GM10847 (cell line): Measurements from ENCODE around the gene AGBL4.

Experiments used
- POLR2A ChIP-seq: IDR thresholded peaks from 2 replicates; pipeline ENCODE4 v1.6.1; 2011; ENCODE audit not compliant: insufficient read length; ENCODE audit errors: extremely low read depth

Gene AGBL4

DNA sequence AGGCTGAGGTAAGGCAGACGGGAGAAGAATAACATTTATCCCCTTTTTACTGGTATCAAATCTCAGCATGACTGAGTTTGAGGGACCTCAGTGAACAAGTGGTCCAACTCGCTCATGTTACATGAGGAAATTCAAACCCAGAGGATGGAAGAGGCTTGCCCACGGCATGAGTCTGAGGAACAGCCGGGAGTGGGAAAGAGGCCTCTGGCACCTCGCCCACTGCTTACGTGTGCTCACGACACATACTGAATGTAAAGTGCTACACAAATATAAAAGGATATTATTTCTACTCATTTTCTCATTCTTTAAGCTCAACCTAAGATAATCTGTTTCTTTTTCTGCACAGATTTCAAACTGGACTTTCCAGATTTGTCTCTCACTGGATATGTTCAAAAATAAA, 1261.8 kb downstream of the AGBL4 start:
- TF ChIP-seq POLR2A: no peak

GRCh38 chr1:48761411-48761810, 1262.3 kb downstream of the AGBL4 start:
- no peak for TF ChIP-seq POLR2A

DNA sequence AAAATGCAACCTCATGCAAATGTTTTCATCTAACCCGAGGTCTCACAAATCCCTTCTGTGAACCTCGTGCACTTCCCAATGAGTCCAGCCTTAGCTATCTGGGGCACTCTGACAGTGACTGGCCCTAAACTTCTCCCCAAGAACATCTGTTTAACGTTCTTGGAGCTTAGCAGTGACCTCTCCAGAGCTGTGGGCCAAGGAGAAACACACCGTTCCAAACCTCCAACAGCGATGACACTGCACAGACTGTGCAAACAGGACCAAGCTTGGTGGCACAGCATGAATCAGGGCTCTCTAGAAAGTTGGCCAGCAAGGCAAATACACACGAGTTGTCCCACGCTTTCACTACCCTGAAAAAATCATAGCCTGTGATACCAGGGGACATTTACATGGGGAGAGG, 1262.9 kb downstream of the AGBL4 start:
- no peak for TF ChIP-seq POLR2A

GRCh38 chr1:48758976-48759375, 1264.8 kb downstream of the AGBL4 start:
- TF ChIP-seq POLR2A: no peak

DNA sequence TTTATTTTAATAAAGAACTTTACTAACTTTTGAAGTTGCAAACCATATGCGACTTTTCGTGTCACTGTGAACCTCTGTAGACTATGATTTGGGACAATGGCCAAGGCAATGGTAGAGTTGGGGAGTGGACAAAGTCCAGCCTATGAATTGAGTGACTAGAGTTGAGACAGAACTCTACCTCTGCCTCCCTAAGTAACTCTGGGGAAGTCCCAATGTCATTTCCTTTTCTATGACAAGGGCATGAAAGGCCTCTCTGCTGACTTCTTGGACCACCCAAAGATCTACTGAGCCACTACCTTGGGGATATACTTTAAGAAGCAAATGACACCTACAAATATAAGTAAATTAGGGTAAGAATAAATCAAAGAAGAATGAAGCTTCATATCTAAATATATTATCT, 1266.4 kb downstream of the AGBL4 start:
- TF ChIP-seq POLR2A: no peak

DNA sequence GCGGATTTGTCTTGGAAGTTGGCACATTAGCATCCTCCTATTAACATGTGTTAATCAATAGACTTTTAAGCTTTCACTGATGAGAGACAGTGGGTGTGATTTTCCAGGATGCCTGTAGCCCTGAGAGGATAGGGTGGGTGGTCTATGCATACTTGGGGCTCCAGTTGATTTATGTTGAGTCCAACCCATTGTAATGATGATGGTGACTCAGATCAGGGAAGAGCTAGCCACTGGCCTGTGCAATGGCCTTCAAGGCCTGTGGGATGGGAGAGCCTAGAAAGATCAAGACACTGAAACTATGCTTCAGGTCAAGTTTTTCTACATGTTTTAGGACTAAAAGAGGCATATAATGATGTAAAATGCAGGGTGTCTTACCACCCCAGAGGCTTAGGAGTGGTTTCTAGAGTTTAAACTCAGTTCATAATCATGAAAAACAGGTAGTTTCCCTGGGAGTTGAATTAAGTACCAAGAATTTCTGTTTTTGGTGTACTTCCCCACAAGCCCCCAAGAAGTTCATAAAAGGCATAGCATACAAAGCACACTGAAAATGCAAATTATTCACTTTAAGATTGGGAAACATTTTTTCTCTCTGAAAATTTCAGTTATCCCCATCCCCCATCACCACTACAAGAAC, 1267.0 kb downstream of the AGBL4 start:
- no peak for TF ChIP-seq POLR2A

DNA sequence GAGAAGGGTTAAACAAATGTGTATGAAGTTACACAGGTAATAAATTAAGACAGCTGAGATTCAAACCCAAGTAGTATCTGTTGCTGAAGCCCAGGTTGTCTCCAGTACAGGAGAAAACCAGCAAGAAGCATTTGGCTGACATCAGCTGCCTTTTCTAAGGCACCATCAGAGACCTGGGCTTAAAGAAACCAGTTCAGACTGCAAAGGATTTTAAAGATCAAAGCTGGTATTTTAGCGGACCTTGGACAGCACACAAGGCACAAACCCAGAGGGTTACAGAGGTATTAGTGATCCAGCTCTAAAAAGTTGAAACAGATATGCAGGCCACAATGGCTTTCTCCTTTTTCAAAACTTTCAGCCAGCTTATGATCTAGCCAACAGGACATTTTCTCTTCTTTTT, 1270.5 kb downstream of the AGBL4 start:
- TF ChIP-seq POLR2A: no peak

GRCh38 chr1:48750109-48750508, 1273.6 kb downstream of the AGBL4 start:
- TF ChIP-seq POLR2A: no peak

DNA sequence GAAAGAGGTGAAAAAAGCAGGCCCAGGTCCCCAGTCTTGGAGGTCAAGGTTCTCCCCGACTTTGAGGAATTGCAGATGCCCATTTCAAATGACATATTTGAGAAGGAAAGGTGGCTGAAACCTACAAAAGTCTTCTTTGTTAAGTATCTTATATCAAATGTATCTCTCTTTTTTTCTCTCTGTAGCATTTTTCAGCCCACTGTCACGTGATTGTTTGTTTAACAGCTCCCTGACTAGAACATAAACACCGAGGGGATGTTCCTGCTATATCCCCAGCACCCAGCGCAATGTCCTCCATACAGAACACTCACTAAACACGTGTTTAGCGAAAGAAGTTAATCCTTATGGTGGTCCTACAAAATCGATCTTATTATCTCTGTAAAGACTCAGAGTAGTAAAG, 1274.7 kb downstream of the AGBL4 start:
- no peak for TF ChIP-seq POLR2A

DNA sequence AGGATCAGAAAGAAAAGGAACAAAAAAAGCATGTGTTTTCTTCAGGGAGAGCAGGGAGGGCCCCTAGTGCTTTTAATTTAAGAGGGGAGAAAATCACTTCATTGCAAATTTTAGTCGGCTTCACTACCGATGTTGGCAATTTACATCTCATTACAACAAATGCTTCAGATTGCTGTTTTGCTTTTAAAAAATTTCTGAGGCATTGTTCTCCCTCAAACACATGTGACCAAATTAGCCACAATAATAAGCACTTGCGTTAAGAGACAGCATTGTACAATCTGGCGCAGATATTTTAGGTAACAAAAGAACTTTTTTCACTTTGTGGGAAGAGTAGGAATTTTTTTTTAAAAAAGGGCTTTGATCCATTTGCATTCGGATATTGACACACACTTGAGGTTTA, 1276.8 kb downstream of the AGBL4 start:
- no peak for TF ChIP-seq POLR2A

- no peak for TF ChIP-seq POLR2A
Measured at GRCh38 chr1:48744032-48744431, 1279.7 kb downstream of the AGBL4 start.

DNA sequence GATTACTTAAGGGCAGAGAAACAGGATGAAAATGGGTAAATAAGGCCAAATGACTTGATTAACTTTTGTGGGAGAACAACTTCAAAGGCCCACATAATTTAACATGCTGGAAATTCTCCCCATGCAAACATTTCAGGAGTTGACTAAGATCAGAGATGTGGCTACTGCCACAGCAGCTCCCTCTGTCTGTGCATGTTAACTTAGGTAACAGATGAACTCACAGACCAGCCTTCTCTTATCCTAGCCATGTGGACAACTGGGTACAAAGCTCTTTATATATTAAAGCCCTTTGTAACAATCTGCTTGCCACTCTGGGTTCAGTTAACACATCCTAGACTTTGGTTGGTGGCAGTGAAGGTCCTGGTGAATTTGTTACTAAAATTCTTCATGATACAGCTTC, 1280.3 kb downstream of the AGBL4 start:
- TF ChIP-seq POLR2A: no peak

- TF ChIP-seq POLR2A: no peak
Measured at GRCh38 chr1:48741380-48741779, 1282.4 kb downstream of the AGBL4 start.

DNA sequence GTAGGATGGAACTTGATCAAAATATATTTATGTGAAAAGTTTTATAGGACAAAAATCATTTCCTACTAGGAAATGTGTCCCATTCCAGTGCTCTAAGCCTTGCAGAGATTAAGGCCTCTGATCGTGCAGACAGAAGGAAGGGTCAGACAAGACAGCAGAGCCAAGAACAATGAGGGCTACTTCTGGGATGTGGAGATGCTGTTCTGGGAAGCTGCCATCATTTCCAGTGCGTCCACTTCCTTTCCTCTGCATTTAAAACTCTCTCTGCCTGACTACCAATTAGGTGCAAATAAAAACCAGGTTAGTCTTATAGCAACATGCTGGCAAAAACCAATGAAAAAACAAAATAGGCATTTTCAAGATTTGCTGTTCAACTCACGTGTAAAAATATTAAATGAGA, 1283.1 kb downstream of the AGBL4 start:
- TF ChIP-seq POLR2A: no peak

- no peak for TF ChIP-seq POLR2A
Measured at GRCh38 chr1:48739091-48739490, 1284.7 kb downstream of the AGBL4 start.

- no peak for TF ChIP-seq POLR2A
Measured at GRCh38 chr1:48738356-48738755, 1285.4 kb downstream of the AGBL4 start.

GRCh38 chr1:48735796-48736195, 1288.0 kb downstream of the AGBL4 start:
- TF ChIP-seq POLR2A: no peak

DNA sequence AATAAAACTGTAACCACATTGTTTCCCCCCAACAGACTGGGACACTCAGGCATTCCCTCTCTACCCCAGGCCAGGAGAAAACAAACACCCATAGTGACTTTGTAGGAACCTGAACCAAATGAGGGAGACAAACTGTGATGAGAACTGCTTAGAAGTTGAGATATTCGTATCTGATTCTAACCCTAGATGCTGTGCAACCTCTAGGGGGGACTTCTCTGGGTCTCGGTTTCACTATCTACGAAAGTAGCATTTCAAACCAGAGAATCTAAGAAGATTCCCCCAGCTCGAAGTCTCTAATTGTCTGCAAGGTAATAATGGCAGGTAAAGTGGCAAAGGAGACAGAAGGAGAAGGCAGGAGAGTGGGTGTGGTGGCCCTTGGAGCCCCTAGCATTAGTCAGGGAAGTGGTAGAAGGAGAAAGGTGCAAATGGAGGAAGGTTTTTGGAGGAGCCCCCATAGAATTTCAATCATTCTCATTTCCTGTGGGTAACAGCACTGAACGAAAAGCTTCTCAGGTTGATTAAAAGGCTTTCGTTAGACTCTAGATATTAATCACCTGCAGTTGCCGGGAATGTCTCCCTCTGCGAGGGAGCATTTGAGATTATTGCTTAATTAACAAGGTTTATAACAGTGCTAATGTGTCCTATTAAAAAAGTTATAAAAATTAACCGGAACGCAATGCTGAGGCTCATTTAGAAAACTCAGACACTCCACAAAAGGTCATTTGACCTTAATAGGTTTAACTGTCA, 1293.4 kb downstream of the AGBL4 start:
- no peak for TF ChIP-seq POLR2A

- TF ChIP-seq POLR2A: no peak
Measured at GRCh38 chr1:48728584-48728983, 1295.2 kb downstream of the AGBL4 start.
